Type B pancreatic cell (in vitro differentiated cells): ENCODE data around the gene DNASE2B. TPM values are rescaled to one million over a fixed set of nuclear protein-coding genes. Genes with fewer than 3 reads are reported as not detected.

ENCODE experiments used
- DNase-seq: peaks from one replicate; pipeline ENCODE4 v3.0.0; 2021; ENCODE audit warnings: mixed read lengths; ENCODE audit not compliant: unreplicated experiment; ENCODE audit errors: extremely low spot score
- H3K27ac Mint-ChIP-seq: 2 replicates; pipeline ENCODE4 v1.8.0; 2021; ENCODE audit warnings: mild to moderate bottlenecking, mixed read lengths
- H3K27me3 Mint-ChIP-seq: 2 replicates; pipeline ENCODE4 v1.8.0; 2021; ENCODE audit warnings: mixed read lengths
- H3K36me3 Mint-ChIP-seq: 2 replicates; pipeline ENCODE4 v1.8.0; 2021; ENCODE audit warnings: mixed read lengths
- H3K4me1 Mint-ChIP-seq: one replicate; pipeline ENCODE4 v1.8.0; 2021; ENCODE audit warnings: mixed read lengths; ENCODE audit not compliant: unreplicated experiment
- H3K4me3 Mint-ChIP-seq: 2 replicates; pipeline ENCODE4 v1.8.0; 2021; ENCODE audit warnings: mild to moderate bottlenecking, mixed read lengths
- H3K9me3 Mint-ChIP-seq: 2 replicates; pipeline ENCODE4 v1.8.0; 2021; ENCODE audit warnings: mixed read lengths
- long read RNA-seq: library from polyadenylated mRNA; unstranded; transcript quantifications from one replicate; pipeline ENCODE4 v2.0.0, GENCODE V29; 2020
- total RNA-seq: library from RNA; stranded (reverse); gene quantifications from 2 replicates; pipeline ENCODE4 v1.2.1, GENCODE V29; 2021; ENCODE audit warnings: low replicate concordance
- TF ChIP-seq, protein P1 (sequence below): fragments of 200-600 bp; sonication (generic); conservative IDR thresholded peaks from 2 replicates; pipeline ENCODE4 v1.5.0; 2021; ENCODE audit warnings: antibody characterized with exemption, mild to moderate bottlenecking

DNASE2B gene, protein sequence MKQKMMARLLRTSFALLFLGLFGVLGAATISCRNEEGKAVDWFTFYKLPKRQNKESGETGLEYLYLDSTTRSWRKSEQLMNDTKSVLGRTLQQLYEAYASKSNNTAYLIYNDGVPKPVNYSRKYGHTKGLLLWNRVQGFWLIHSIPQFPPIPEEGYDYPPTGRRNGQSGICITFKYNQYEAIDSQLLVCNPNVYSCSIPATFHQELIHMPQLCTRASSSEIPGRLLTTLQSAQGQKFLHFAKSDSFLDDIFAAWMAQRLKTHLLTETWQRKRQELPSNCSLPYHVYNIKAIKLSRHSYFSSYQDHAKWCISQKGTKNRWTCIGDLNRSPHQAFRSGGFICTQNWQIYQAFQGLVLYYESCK
- total RNA-seq, result not detected in 2 replicates
- long read RNA-seq, result 0 reads

GRCh38 chr1:84398175-84399155 is at the start of gene DNASE2B:
Gene DNASE2B, plus strand, starts transcription at chr1:84398484. Its CDS starts 81 bp downstream, at chr1:84398565.
- H3K27me3 Mint-ChIP-seq, result no peaks in the 10 kb centered on the region
- H3K36me3 Mint-ChIP-seq, result no peaks in the 10 kb centered on the region
- H3K27ac Mint-ChIP-seq, result no peak within 1 kb of the TSS
- no peak for DNase-seq
- H3K4me1 Mint-ChIP-seq, result peaks cover 6% of the 10 kb centered on the region
- no peaks in the 10 kb centered on the region for H3K9me3 Mint-ChIP-seq
- H3K4me3 Mint-ChIP-seq, result no peak within 1 kb of the TSS
- TF ChIP-seq, protein P1, sequence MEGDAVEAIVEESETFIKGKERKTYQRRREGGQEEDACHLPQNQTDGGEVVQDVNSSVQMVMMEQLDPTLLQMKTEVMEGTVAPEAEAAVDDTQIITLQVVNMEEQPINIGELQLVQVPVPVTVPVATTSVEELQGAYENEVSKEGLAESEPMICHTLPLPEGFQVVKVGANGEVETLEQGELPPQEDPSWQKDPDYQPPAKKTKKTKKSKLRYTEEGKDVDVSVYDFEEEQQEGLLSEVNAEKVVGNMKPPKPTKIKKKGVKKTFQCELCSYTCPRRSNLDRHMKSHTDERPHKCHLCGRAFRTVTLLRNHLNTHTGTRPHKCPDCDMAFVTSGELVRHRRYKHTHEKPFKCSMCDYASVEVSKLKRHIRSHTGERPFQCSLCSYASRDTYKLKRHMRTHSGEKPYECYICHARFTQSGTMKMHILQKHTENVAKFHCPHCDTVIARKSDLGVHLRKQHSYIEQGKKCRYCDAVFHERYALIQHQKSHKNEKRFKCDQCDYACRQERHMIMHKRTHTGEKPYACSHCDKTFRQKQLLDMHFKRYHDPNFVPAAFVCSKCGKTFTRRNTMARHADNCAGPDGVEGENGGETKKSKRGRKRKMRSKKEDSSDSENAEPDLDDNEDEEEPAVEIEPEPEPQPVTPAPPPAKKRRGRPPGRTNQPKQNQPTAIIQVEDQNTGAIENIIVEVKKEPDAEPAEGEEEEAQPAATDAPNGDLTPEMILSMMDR, result no peak

DNA sequence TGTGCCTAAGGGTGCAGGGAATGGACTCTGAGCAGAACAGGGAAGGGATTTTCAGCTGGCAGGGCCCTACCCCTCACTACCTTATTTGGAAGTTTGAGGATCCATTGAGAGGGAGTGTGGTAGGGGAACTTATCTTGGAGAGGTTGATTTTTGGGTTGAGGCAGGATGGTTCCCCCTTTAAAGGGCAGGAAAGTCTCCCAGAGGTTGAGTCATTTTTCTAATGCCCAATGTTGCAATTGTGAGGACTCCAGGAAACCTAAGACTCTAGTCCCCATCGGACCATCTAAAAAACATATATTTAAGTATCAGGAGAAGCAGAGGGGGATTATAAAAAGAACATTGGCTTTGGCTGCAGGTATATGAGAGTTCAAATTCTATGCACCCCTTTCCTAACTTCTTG is 49.5 kb upstream of the DNASE2B start:
- Mint-ChIP-seq H3K4me1 (peaks cover 23% of the 10 kb centered on the region), H3K27ac (no peak overlapping the region), H3K4me3 (no peak overlapping the region), H3K9me3 (peaks cover 1% of the 10 kb centered on the region), H3K36me3 (no peaks in the 10 kb centered on the region), H3K27me3 (no peaks in the 10 kb centered on the region)
- DNase-seq, result no peak
- TF ChIP-seq, protein P1, result no peak

- TF ChIP-seq, protein P1, result no peak
- peaks cover 8% of the 10 kb centered on the region for H3K9me3 Mint-ChIP-seq
- no peak for DNase-seq
- H3K27me3 Mint-ChIP-seq, result no peaks in the 10 kb centered on the region
- no peak overlapping the region for H3K27ac Mint-ChIP-seq
- H3K4me3 Mint-ChIP-seq, result no peak overlapping the region
- H3K4me1 Mint-ChIP-seq, result peaks cover 30% of the 10 kb centered on the region
- H3K36me3 Mint-ChIP-seq, result no peaks in the 10 kb centered on the region
Measured at GRCh38 chr1:84350104-84350503, 48.2 kb upstream of the DNASE2B start.

DNA sequence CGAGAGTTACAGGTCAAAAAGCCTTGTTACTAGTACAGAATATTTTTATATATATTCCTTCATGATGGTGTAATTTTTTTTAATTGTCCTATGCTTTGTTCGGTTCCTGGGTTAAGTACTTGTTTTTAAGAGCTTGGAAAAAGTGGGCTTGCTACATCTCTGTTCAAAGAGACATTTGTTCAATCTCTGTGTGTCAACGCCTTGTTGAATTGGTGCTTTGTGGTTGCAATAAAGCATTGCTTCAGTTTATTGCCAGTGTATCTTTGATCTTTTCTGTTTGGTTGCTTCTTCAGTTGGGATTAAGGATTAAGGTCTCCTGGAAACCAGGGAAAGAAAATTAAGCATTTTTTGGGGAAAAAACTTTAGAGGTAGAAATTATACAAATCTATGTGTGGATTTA is 47.7 kb upstream of the DNASE2B start:
- H3K4me3 Mint-ChIP-seq, result no peak overlapping the region
- H3K27ac Mint-ChIP-seq, result no peak overlapping the region
- no peaks in the 10 kb centered on the region for H3K27me3 Mint-ChIP-seq
- peaks cover 30% of the 10 kb centered on the region for H3K4me1 Mint-ChIP-seq
- no peaks in the 10 kb centered on the region for H3K36me3 Mint-ChIP-seq
- no peak for DNase-seq
- TF ChIP-seq, protein P1, result no peak
- H3K9me3 Mint-ChIP-seq, result peaks cover 8% of the 10 kb centered on the region

DNA sequence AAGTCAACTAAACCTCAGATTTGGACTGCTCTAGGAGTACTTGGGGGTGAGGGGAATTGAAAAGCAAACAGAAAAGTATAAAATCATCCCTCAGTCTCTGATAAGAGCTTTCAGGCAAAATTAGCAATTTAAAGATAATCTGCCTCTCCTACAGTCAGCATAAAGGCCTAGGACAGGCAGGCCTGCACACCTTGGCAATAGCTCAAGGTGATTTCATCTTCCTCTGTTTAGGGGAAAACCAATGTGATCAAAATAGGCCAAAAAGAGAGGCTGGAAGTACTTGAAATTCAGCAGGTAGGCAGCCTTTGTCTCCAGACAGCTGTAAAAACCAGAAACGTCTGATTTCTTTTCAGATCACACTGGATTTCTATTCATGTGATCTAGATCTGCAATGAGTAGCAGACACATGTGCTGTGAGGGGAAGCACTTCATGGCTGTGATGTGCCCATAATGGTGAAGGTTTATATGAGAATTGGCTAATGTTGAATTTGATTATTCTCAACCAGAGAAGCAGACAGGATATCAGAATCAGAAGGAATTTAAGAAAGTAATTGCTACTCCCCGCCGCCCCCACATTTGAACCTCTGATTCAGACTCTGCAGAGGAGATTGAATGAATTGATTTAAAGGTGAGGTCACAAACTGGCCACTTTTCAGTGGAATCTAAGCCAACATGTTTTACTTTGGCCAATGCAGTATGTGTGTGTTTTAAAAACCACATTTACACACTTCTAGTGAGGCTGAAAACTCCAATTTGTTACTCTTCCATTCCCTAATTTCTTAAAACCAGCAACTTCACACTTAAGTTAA is 45.8 kb upstream of the DNASE2B start:
- TF ChIP-seq, protein P1, result no peak
- H3K4me1 Mint-ChIP-seq, result peaks cover 26% of the 10 kb centered on the region
- H3K4me3 Mint-ChIP-seq, result no peak overlapping the region
- no peaks in the 10 kb centered on the region for H3K36me3 Mint-ChIP-seq
- no peak for DNase-seq
- no peak overlapping the region for H3K27ac Mint-ChIP-seq
- H3K27me3 Mint-ChIP-seq, result no peaks in the 10 kb centered on the region
- H3K9me3 Mint-ChIP-seq, result peaks cover 8% of the 10 kb centered on the region
